Cerebellar cortex (tissue), 1 donor: ENCODE data around the gene MAGIX.
"Not testable (repeated sequence)": the region's sequence is repeated elsewhere in the genome, so short reads cannot be mapped to it uniquely, and the experiment has no call there.

Source experiments
- DNase-seq: peaks from one replicate; pipeline ENCODE4 v3.0.0-alpha.2; 2015; ENCODE audit warnings: low spot score

Gene MAGIX

DNA sequence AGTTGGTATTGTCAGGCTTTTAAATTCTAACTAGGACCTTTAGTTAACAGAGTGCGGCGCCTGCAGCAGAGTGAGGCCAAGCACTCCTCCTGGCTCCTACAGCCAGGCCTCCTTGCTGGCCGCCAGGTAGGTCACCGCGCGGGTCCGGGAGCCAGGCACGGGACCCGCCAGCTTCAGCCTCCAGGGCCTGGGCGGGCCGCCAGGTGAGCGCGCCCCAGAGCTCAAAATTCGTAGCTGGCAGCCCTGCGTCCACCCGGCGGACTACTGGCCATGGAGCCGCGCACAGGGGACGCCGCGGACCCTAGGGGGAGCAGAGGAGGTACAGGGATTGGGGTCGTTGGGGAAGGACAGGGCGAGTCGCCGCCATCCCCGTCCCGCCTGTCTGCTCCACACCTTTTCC is at the start of gene MAGIX:
MAGIX (plus strand) TSS at position 139 of the 400 bp plus-strand sequence; CDS start at position 271, 132 bp downstream.
- peak; percentile 50 for DNase-seq

DNA sequence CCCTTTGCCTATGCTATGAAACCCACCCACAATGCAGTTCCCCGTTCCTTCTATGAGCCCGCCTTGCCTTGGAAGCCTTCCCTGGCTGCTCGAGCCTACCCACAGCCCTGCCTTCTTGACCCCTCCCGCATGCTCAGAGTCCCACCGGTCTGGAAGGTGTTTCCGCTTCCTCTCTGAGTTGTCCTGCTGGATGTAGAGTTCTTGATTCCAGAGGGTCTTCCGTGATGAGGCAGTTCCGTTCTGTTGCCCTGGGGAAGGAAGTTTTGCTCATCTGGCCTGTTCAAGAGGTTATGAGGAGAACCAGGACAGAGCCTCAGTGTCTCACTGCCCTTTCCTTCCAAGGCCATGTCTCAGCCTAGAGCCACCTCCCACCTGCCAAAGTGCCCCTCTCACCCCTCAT is 46.5 kb upstream of the MAGIX start:
- DNase-seq = no peak

GRCh38 chrX:49116716-49117115 is 45.8 kb upstream of the MAGIX start:
- no peak for DNase-seq

GRCh38 chrX:49117581-49117980 is 45.0 kb upstream of the MAGIX start:
- DNase-seq = no peak

DNA sequence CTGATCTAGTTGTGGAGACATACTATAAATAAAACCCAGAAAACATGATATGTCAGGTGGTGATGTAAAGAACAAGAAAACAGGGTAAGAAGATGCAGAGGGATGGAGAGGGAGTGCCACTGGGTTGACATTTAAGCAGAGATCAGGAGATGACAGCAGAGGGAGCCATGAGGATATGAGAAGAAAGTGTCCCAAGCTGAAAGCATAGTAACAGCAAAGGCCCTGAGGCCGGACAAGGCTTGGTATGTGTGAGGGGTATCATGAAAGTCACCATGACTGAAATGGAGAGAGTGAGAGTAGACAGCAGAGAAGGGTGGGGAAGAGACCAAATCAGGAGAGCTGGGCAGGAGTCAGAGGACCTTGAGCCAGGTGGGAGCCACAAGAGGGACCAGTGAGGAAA is 42.5 kb upstream of the MAGIX start:
- DNase-seq = no peak

GRCh38 chrX:49122499-49122898 is 40.1 kb upstream of the MAGIX start:
- no peak for DNase-seq

DNA sequence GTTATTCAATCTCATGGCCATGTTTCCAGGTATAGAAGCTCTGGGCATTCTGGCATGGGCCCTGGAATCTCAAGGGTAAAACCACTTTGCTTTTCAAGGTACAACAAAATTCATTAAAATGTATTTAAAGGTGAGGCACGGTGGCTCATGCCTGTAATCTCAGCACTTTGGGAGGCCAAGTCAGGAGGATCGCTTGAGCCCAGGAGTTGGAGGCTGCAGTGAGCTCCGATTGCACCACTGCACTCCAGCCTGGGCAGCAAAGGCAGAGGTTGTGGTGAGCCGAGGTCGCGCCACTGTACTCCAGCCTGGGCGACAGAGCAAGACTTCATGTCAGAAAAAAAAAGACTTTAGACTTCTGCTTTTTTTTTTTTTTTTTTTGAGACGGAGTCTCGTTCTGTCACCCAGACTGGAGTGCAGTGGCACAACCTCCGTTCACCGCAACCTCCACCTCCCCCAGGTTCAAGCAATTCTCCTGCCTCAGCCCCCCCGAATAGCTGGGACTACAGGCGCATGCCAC is 34.8 kb upstream of the MAGIX start:
- DNase-seq = not testable (repeated sequence)

GRCh38 chrX:49129427-49129826 is 33.1 kb upstream of the MAGIX start:
- DNase-seq = no peak

GRCh38 chrX:49132275-49132674 is 30.3 kb upstream of the MAGIX start:
- DNase-seq = not testable (repeated sequence)

DNA sequence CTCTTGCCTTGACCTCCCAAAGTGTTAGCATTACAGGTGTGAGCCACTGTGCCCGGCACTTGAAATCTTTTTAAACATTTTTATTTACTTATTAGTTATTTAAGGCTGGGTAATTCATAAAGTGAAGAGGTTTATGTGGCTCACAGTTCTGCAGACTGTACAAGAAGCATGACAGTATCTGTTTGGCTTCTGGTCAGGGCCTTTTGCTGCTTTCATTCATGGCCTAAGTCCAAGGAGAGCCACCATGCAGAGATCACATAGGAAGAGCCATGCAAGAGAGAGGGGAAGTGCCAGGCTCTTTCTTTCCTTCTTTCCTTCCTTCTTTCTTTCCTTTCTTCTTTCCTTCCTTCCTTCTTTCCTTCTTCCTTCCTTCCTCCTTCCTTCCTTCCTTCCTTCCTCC is 28.8 kb upstream of the MAGIX start:
- DNase-seq = no peak

DNA sequence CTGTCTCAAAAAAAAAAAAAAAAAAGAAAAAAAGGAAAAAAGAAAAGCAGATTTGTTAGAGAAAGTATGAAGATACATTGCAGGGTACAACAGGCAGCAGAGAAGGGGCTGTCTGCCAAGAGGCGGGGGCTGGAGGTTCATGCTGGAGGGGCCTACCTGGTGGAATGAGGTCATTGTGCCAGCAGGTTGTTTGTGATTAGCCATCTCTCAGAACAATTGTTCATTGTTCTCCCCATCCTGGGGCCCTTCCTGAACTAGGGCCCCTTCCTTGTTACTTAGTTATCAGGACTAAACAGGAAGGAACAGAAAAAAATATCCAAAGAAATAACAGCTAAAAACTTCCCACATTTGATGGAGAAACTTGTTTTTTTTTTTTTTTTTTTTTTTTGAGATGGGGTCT is 25.1 kb upstream of the MAGIX start:
- DNase-seq = no peak

DNA sequence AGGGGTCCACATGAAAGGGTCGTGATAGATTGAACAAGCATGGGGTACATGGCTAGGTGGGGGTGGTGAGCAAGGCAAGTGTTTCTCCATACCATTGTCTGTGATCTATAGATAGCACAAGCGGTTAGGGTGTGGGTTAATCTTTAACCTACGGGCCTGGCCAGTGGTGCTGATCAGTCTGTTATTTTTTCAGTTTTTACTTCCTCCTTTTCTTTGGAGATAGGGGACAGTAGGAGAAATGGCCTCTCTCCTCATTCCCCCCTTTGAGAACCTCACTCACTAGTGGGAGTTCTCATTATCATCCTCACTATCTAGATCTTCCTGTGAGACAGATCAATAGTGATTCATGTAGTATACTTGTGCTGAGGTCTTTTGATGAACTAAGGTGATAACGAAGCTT is 22.8 kb upstream of the MAGIX start:
- DNase-seq = no peak

- not testable (repeated sequence) for DNase-seq
Measured at GRCh38 chrX:49142264-49142663, 20.3 kb upstream of the MAGIX start.

DNA sequence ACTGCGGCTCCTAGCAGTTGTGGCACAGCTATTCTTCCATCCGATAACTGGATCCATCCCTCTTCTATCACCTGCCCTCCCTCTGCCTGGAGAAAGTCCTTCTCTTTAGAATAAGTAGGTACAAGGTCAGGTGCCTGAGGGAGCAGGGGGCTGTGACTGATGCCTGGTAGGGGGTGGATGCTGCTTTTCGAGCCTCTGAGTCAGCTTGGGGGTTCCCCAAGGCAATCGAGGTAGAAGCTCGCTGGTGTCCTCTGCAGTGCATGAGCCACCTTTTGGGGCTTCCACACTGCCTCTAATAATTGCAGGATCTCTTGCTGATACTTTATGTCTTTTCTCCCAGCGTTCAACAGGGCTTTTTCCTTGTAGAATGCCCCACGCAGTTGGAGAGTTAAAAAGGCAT is 19.4 kb upstream of the MAGIX start:
- not testable (repeated sequence) for DNase-seq

DNA sequence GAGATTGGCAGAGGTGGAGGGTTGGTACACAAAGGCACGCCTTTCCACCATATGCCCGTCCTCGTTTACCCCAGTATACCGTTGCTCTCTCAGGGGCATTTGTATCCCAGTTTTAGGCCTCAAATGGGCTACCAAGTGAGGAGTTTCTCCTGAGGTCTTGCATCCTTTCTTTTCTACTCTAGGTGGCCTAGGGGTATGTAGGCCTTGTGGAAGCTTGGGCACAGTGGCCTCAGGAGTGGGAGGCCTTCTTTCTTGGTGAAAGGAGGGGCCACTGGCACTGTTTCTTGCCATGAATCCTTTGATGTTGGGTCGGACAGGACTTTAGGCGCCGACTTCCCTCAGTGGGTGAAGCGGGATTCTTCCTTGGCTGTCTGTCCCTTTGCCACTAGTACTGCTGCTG is 15.3 kb upstream of the MAGIX start:
- DNase-seq = no peak

DNA sequence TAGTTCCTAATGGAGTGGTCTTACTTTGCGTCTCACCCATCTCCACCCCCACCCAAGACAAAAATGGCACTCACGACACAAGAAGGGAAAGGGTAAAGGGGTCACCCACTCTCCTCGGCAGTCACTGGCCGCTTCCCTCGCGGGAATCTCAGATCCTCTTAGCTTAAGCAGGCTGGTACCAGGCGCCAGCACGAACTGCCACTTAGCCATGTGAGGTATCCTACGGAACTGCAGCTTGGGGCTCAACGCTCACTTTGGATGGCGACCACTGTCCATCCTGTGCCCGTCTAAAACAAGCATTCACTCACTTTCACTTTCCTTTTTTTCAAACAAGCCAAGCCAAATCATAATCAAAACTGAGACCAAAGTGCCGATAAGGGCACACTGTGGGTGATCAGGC is 14.6 kb upstream of the MAGIX start:
- no peak for DNase-seq

DNA sequence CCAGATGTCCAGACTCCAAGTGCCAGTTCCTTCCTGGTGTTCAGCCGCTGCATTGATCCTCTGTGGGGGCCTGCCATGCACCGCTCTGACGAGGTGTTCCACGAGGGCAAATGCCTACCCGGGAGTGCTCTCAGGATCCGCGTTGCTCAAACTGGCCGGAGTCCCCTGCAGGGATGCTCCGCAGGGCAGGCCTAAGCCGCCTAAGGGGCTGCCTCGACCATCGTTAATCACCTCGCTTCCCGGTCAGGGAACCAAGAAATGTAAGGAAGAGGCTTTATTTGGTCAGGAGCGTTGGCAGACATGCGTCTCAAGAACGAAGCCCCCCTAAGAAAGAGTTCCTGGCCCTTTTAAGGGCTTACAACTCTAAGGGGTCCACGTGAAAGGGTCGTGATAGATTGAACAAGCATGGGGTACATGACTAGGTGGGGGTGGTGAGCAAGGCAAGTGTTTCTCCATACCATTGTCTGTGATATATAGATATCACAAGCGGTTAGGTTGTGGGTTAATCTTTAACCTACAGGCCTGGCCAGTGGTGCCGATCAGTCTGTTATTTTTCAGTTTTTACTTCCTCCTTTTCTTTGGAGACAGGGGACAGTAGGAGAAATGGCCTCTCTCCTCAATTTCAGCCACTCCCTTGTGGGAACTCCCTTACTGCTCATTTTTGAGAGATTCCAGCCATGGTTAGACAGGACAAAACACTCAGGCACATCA is 14.0 kb upstream of the MAGIX start:
- not testable (repeated sequence) for DNase-seq

GRCh38 chrX:49149291-49149690 is 13.3 kb upstream of the MAGIX start:
- DNase-seq = not testable (repeated sequence)

GRCh38 chrX:49153467-49153866 is 9.1 kb upstream of the MAGIX start:
- no peak for DNase-seq

DNA sequence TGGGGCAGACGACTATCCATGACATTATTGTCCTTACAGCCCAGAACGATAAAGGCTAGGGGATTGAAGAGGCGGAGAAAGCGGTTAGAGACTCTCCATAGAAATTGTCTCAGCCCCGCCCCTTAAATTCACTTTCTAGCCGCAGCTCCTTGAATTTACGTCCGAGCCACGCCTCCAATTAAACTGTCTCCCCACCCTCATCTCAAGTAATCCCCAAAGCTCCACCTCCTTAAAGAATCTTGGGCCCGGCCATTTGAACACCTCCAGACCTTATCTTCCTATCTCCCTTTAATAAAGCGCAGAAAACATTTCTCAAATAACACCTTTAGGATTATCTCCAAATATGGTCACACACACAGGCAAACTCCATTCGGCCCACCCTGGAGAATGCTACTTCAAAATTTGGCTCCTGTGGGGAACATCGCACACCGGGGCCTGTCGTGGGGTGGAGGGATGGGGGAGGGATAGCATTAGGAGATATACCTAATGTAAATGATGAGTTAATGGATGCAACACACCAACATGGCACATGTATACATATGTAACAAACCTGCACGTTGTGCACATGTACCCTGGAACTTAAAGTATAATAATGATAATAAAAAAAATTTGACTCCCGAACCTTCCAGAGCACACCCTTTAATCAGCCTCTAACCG is 7.2 kb upstream of the MAGIX start:
- peak; percentile 88 for DNase-seq

DNA sequence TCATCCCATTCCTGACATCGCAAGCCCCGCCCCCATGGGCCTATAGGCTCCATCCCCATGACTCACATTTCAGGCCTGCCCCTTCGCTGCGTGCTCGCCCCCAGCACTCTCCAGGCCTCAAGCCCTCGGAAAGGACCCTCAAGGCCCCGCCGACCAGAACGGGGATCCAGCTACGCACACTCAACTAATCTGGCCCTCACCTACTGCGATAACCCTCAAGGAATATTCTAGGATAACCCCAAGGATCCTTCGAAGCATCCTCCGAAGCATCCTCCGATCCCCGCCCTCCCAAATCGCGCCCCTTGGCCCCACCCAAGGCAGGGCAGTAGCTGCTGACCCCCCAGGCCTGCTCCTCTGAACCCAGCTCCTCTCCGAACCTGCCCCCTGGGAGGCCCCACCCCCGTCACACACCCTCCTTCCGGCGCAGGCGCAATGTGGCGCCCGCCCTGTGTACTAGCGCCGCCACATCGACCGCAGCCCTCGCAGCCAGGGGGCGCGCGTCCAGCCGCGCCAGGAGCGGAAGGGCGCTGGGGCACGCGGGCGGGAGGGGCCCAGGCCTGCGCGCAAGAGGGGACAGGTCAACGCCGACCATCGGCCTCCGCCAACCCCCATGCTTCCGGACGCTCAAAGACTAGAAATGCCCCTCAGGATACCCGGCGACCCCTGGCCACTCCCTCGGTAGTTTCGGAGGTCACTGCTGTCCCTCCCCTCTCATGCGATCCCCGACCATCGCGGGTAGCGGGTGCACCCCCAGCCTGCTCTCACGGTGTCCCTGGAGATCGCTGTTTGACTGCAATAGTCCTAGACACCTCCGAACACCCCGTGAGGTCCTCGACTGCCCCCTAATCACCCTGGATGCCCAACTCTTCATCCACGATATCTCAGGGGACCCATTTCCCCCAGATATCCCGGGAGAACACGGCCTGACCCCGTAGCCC is 6.4 kb upstream of the MAGIX start:
- DNase-seq = peak; percentile 91

DNA sequence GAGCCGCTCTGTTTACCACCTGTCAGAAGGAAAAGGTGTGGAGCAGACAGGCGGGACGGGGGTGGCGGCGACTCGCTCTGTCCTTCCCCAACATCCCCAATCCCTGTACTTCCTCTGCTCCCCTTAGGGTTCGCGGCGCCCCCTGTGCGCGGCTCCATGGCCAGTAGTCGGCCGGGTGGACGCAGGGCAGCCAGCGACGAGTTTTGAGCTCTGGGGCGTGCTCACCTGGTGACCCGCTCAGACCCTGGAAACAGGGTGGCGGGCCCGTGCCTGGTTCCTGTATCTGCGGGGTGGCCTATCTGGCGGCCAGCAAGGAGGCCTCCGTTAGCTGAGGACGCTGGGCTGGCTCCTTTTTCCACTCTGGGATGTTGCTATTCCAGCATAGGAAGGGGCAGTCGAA is 5.4 kb upstream of the MAGIX start:
- DNase-seq = no peak
